ENCODE data around the gene PRKCE.

PRKCE gene

GRCh38 chr2:45750484-45750883 is 99.0 kb downstream of the PRKCE start:
- no peak for DNase-seq

- DNase-seq: no peak
Measured at GRCh38 chr2:45753381-45753780, 101.9 kb downstream of the PRKCE start.

- DNase-seq: peak in 23 of 58 donors; percentile 7 to 49 (median 24)
Measured at GRCh38 chr2:45754131-45755010, 102.9 kb downstream of the PRKCE start.

- no peak for DNase-seq
Measured at GRCh38 chr2:45755585-45756335, 104.3 kb downstream of the PRKCE start.

GRCh38 chr2:45758018-45758417 is 106.5 kb downstream of the PRKCE start:
- DNase-seq: no peak

GRCh38 chr2:45759310-45759851 is 107.9 kb downstream of the PRKCE start:
- peak in 16 of 58 donors; percentile 11 to 44 (median 26) for DNase-seq

- DNase-seq: no peak
Measured at GRCh38 chr2:45761635-45762034, 110.2 kb downstream of the PRKCE start.

- DNase-seq: no peak
Measured at GRCh38 chr2:45763255-45763654, 111.8 kb downstream of the PRKCE start.

GRCh38 chr2:45763797-45764196 is 112.3 kb downstream of the PRKCE start:
- no peak for DNase-seq

GRCh38 chr2:45765007-45765727 is 113.7 kb downstream of the PRKCE start:
- no peak for DNase-seq

- peak in 1 of 58 donors; percentile 15 for DNase-seq
Measured at GRCh38 chr2:45765728-45766254, 114.3 kb downstream of the PRKCE start.

GRCh38 chr2:45768208-45768607 is 116.7 kb downstream of the PRKCE start:
- DNase-seq: no peak

GRCh38 chr2:45769056-45769455 is 117.6 kb downstream of the PRKCE start:
- no peak for DNase-seq

- DNase-seq: no peak
Measured at GRCh38 chr2:45769854-45770576, 118.5 kb downstream of the PRKCE start.

GRCh38 chr2:45770811-45771210 is 119.3 kb downstream of the PRKCE start:
- DNase-seq: no peak

GRCh38 chr2:45771261-45771660 is 119.8 kb downstream of the PRKCE start:
- DNase-seq: peak in 29 of 58 donors; percentile 8 to 63 (median 25)

GRCh38 chr2:45772038-45772437 is 120.6 kb downstream of the PRKCE start:
- no peak for DNase-seq

GRCh38 chr2:45773909-45774308 is 122.4 kb downstream of the PRKCE start:
- no peak for DNase-seq

- no peak for DNase-seq
Measured at GRCh38 chr2:45774688-45775244, 123.3 kb downstream of the PRKCE start.

Measured in anterior cingulate cortex (tissue), 58 donors.